Testis (tissue), 2 donors: Measurements from ENCODE around the gene PREB.

Experiments
- POLR2A ChIP-seq: fragments of 450-650 bp; IDR thresholded peaks from one replicate; pipeline ENCODE4 v1.6.1; 2017; ENCODE audit warnings: antibody characterized with exemption, mild to moderate bottlenecking, moderate library complexity
- TF ChIP-seq, protein P1 (sequence below), 3 experiments: fragments of 450-650 bp in 2 of 3; fragments of 200-600 bp in 1 of 3; sonication (generic) in 1 of 3; IDR thresholded peaks; one replicate each; pipeline ENCODE4 v1.5.1; 2016 to 2019; ENCODE audit warnings: antibody characterized with exemption in 3 of 3, mild to moderate bottlenecking in 2 of 3, moderate library complexity in 1 of 3

DNA sequence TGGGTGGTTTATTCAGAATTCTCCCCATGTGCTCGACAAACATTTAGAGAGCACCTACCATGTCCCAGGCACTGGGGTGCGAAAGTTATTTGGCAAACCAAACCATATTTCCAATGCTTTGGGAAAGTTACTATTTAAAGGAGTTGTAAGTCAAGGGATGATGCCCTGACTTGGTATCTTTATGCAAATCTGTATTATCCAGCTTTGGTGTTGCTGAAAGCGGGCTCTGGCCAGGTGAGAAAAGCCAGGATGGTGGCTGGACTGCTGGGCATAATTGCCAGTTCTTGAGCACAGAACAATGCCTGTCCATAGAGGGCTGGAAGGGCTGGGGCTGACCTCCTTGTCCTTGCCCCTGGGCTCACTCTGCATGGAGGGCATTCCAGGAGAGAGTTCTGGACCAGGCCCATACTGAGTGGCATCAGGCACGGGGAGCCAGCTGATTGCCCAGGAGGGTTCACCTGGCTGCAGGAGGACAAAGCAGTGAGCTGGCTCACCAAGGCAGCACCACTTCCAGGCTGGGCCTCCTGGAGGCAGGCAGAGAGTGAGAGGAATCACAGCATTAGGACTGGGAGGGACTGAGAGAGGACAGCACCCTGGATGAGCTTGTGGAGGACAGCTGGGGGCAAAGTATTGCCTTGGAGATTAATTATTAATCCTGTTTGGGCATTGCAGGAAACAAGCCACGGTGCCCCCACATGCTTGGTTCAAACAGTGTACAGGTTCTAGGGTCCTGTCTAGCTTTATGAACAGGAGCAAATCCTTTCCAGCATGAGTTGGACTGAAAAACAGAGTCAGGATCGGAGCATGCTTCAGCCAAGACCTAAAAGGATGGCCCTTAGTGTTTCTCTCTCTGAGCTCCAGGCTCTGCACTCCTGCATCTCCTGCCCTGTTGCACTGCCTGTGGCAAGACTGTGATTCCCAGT lies 40.7 kb downstream of the PREB start:
- TF ChIP-seq, protein P1, sequence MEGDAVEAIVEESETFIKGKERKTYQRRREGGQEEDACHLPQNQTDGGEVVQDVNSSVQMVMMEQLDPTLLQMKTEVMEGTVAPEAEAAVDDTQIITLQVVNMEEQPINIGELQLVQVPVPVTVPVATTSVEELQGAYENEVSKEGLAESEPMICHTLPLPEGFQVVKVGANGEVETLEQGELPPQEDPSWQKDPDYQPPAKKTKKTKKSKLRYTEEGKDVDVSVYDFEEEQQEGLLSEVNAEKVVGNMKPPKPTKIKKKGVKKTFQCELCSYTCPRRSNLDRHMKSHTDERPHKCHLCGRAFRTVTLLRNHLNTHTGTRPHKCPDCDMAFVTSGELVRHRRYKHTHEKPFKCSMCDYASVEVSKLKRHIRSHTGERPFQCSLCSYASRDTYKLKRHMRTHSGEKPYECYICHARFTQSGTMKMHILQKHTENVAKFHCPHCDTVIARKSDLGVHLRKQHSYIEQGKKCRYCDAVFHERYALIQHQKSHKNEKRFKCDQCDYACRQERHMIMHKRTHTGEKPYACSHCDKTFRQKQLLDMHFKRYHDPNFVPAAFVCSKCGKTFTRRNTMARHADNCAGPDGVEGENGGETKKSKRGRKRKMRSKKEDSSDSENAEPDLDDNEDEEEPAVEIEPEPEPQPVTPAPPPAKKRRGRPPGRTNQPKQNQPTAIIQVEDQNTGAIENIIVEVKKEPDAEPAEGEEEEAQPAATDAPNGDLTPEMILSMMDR (IDR thresholded peaks at IDR 0.05): no peak
- no peak for TF ChIP-seq POLR2A
